Measurements from ENCODE around the gene NCOA1.

- TF ChIP-seq POLR2A (IDR thresholded peaks at IDR 0.05) (no peak), CTCF (IDR thresholded peaks at IDR 0.05) (no peak)
Measured at GRCh38 chr2:24512404-24512803, 21.4 kb downstream of the NCOA1 start.
